HL-60 (cell line): ENCODE results near the gene TAPBPL.

Experiments
- CTCF ChIP-seq: IDR thresholded peaks from one replicate; pipeline ENCODE4 v1.5.1; 2011; ENCODE audit warnings: low read length, control low read depth, inconsistent platforms; ENCODE audit not compliant: insufficient read depth
- GABPA ChIP-seq: IDR thresholded peaks from 2 replicates; pipeline ENCODE4 v1.6.1; 2012; ENCODE audit warnings: low read depth
- POLR2AphosphoS5 ChIP-seq: IDR thresholded peaks from 2 replicates; pipeline ENCODE4 v1.6.1; 2012; ENCODE audit warnings: low read depth
- REST ChIP-seq: IDR thresholded peaks from 2 replicates; pipeline ENCODE4 v1.6.1; 2012; ENCODE audit warnings: low read depth; ENCODE audit not compliant: insufficient replicate concordance

GRCh38 chr12:6458281-6459003 lies 6.6 kb downstream of the TAPBPL start:
- TF ChIP-seq CTCF (no peak), POLR2AphosphoS5 (no peak), REST (no peak), GABPA (no peak)
